Common myeloid progenitor, CD34-positive (primary cell): ENCODE data around the gene NXPE3.
A peak's percentile ranks its signal among the peaks of the same experiment; 100 is the strongest.

Source experiments
- CTCF ChIA-PET: fragments of 350-600 bp; sonication (Branson Sonifier 250); formaldehyde crosslinking; loops from one replicate; lab custom pipeline; 2021; ENCODE audit warnings: antibody characterized with exemption; lab: Charles Lee
- POLR2A ChIA-PET: fragments of 350-600 bp; sonication (Branson Sonifier 250); formaldehyde crosslinking; loops from one replicate; lab custom pipeline; 2021; ENCODE audit warnings: antibody characterized with exemption; lab: Charles Lee
- DNase-seq, 3 donors: peaks; one replicate each; pipeline versions ENCODE4 v3.0.0 to v3.0.0-alpha.2; 2013
- H3K27ac ChIP-seq, 2 experiments: 1 replicate in 1 of 2; 2 replicates in 1 of 2; pipeline ENCODE4 v1.7.0; 2013; ENCODE audit warnings: inconsistent platforms in 2 of 2, low read length in 2 of 2, mild to moderate bottlenecking in 2 of 2, low read depth in 1 of 2, moderate library complexity in 1 of 2; ENCODE audit not compliant: severe bottlenecking in 2 of 2, insufficient read depth in 1 of 2, poor library complexity in 1 of 2
- H3K27me3 ChIP-seq, 5 experiments: replicated peaks in 2 of 5; 1 replicate in 3 of 5; 2 replicates in 2 of 5; pipeline versions ENCODE4 v1.6.1 to v1.7.0; 2013; ENCODE audit warnings: low read length in 4 of 5, mild to moderate bottlenecking in 2 of 5, moderate library complexity in 2 of 5, inconsistent platforms in 1 of 5; ENCODE audit not compliant: insufficient read depth in 5 of 5, control insufficient read depth in 4 of 5
- H3K36me3 ChIP-seq, 4 experiments: 1 replicate in 2 of 4; 2 replicates in 2 of 4; pipeline versions ENCODE4 v1.6.1 to v1.7.0; 2013; ENCODE audit warnings: low read length in 3 of 4, control low read depth in 1 of 4, mild to moderate bottlenecking in 1 of 4; ENCODE audit not compliant: control insufficient read depth in 4 of 4, insufficient read depth in 4 of 4
- H3K4me1 ChIP-seq, 4 experiments: 1 replicate in 3 of 4; 2 replicates in 1 of 4; pipeline versions ENCODE4 v1.6.1 to v1.7.1; 2013; ENCODE audit warnings: low read length in 3 of 4, mild to moderate bottlenecking in 3 of 4, control low read depth in 1 of 4, inconsistent platforms in 1 of 4, moderate library complexity in 1 of 4; ENCODE audit not compliant: control insufficient read depth in 4 of 4, insufficient read depth in 4 of 4; ENCODE audit errors: control extremely low read depth in 1 of 4
- H3K4me3 ChIP-seq, 7 experiments: 1 replicate in 4 of 7; 2 replicates in 3 of 7; pipeline versions ENCODE4 v1.5.1 to v1.7.0; 2013; ENCODE audit warnings: mild to moderate bottlenecking in 7 of 7, low read length in 6 of 7, moderate library complexity in 6 of 7, inconsistent platforms in 2 of 7, low read depth in 2 of 7, control low read depth in 1 of 7; ENCODE audit not compliant: insufficient read depth in 4 of 7, control insufficient read depth in 1 of 7; ENCODE audit errors: extremely low read depth in 1 of 7
- H3K9me3 ChIP-seq, 5 experiments: 1 replicate in 4 of 5; 2 replicates in 1 of 5; pipeline versions ENCODE4 v1.6.1 to v1.7.1; 2013; ENCODE audit warnings: low read length in 4 of 5, mild to moderate bottlenecking in 2 of 5, inconsistent platforms in 1 of 5, low read depth in 1 of 5, moderate library complexity in 1 of 5; ENCODE audit not compliant: control insufficient read depth in 4 of 5, insufficient read depth in 2 of 5; ENCODE audit errors: control extremely low read depth in 1 of 5
- WGBS: methylation state at CpG from one replicate; pipeline ENCODE4 v1.1.5; 2013; ENCODE audit not compliant: insufficient coverage; 5-methylcytosine and 5-hydroxymethylcytosine counted together

The NXPE3 gene

GRCh38 chr3:101848754-101849713 is 70.0 kb downstream of the NXPE3 start, which contains the start of gene NFKBIZ:
Gene NFKBIZ, plus strand, starts transcription at chr3:101849514. Its CDS starts 115 bp downstream, at chr3:101849629.
- CTCF ChIA-PET, result interaction anchor here (0.8 to 5.1 kb wide), 10 partner anchors 10 to 380 kb away, joined by 3 to 40 read pairs (median 4); no protein-coding TSS in a partner anchor
- no peaks in the 10 kb centered on the region for H3K27me3 ChIP-seq
- H3K27ac ChIP-seq, result peak within 1 kb of the TSS; percentile 94 to 97
- peaks cover 15 to 27% (median 20%) of the 10 kb centered on the region in 4 experiments for H3K36me3 ChIP-seq
- H3K9me3 ChIP-seq, result no peaks in the 10 kb centered on the region
- POLR2A ChIA-PET, result interaction anchor here (0.6 to 2.3 kb wide), 21 partner anchors 9 to 380 kb away, joined by 3 to 37 read pairs (median 4); no protein-coding TSS in a partner anchor
- 2% methylated on average over 60 of the region's 95 CpGs for WGBS
- peak; percentile 91 to 97 (median 97) for DNase-seq
- H3K4me3 ChIP-seq, result peak within 1 kb of the TSS; percentile 89 to 100 (median 94)
- H3K4me1 ChIP-seq, result peaks cover 14 to 40% (median 24%) of the 10 kb centered on the region in 4 experiments

DNA sequence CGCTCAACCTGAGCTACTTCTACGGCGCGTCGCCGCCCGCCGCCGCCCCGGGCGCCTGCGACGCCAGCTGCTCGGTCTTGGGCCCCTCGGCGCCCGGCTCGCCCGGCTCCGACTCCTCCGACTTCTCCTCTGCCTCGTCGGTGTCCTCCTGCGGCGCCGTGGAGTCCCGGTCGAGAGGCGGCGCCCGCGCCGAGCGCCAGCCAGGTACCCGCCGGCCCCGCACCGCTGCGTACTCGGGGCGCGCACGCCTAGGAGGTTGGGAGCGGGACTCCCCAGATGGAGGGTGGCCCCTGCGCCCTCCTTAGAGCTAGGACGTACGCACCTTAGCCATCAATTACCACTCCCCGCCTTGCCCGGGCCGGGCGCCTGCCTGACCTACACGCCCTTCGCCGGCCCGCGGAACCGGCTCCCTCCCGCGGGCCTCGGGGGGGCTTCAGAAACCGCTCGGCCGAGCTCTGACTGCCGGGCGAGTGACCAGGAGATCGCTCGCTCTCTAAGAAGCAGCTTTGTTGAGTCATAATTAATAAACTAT is 70.8 kb downstream of the NXPE3 start:
- 0% methylated on average over 32 of the region's 67 CpGs for WGBS
- CTCF ChIA-PET, result interaction anchor here (0.8 to 5.1 kb wide), 9 partner anchors 11 to 379 kb away, joined by 3 to 40 read pairs (median 4); no protein-coding TSS in a partner anchor
- POLR2A ChIA-PET, result interaction anchor here (0.6 to 2.3 kb wide), 20 partner anchors 9 to 379 kb away, joined by 3 to 37 read pairs (median 4); no protein-coding TSS in a partner anchor

DNA sequence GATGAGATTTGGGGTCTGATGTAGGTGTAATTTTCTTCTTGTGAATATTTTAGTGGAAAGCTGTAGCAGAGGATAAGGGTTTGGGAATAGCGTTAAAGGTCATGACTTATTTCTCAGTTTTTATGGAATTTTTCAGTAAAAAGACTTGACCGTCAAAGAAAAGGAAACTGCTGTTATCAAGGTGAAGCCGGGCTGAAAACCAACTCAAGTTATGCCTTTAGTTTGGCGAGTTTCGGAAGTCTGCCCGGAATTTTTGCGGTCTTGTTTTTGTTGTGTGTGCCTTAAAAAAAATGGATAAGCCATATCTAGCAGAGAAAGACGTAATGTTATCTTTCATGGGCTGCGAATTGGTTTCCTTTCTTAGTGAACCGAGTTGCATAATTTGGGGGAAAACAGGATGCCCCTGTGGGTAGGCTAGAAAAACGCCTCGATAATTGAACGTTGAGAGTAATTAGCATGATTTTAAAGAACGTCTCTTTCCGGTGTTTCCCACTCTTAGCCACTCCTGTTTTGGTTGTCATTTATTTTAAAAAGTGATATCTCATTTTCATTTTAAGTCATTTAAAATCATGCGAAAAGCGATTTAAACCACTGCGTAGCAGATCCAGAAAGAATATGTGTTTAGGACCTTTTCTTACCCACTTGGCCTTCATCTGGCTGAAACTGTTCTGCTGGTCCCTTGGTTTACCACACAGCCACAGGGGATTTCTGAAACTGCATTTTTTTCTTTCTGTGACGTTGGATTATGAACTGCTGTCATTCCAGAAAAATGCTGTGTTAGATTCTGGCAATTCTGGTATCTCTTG is 71.4 kb downstream of the NXPE3 start:
- CTCF ChIA-PET, result interaction anchor here (0.9 to 5.1 kb wide), 13 partner anchors 11 to 375 kb away, joined by 3 to 40 read pairs (median 4); no protein-coding TSS in a partner anchor
- POLR2A ChIA-PET, result interaction anchor here (0.8 to 2.3 kb wide), 11 partner anchors 13 to 375 kb away, joined by 3 to 37 read pairs (median 5); no protein-coding TSS in a partner anchor
- WGBS, result under 1% methylated on average over 11 of the region's 19 CpGs
- Histone ChIP-seq H3K4me3 (peak overlapping the region; percentile 89 to 100 (median 94)), H3K27me3 (no peaks in the 10 kb centered on the region), H3K36me3 (peaks cover 25 to 41% (median 32%) of the 10 kb centered on the region in 4 experiments), H3K27ac (peak overlapping the region; percentile 94 to 97), H3K4me1 (peaks cover 14 to 50% (median 24%) of the 10 kb centered on the region in 4 experiments), H3K9me3 (no peaks in the 10 kb centered on the region)
- DNase-seq, result peak; percentile 78 to 86 (median 79)

More for the DNA sequence above, 70.8 kb downstream of the NXPE3 start:
- peaks cover 20 to 34% (median 26%) of the 10 kb centered on the region in 4 experiments for H3K36me3 ChIP-seq
- no peaks in the 10 kb centered on the region for H3K27me3 ChIP-seq
- H3K4me3 ChIP-seq, result peak overlapping the region; percentile 89 to 100 (median 94)
- peak overlapping the region; percentile 94 to 97 for H3K27ac ChIP-seq
- H3K9me3 ChIP-seq, result no peaks in the 10 kb centered on the region
- peaks cover 14 to 46% (median 24%) of the 10 kb centered on the region in 4 experiments for H3K4me1 ChIP-seq
- DNase-seq, result no peak

- ChIA-PET CTCF (interaction anchor here (0.9 to 2.7 kb wide), 11 partner anchors 11 to 373 kb away, joined by 3 to 12 read pairs (median 3); no protein-coding TSS in a partner anchor), POLR2A (interaction anchor here (0.8 to 1.2 kb wide), 3 partner anchors 13 to 374 kb away, joined by 3 to 5 read pairs (median 4); no protein-coding TSS in a partner anchor)
- Histone ChIP-seq H3K36me3 (peaks cover 28 to 48% (median 35%) of the 10 kb centered on the region in 4 experiments), H3K4me1 (peaks cover 14 to 50% (median 24%) of the 10 kb centered on the region in 4 experiments), H3K27ac (peak overlapping the region; percentile 94 to 97), H3K27me3 (no peaks in the 10 kb centered on the region), H3K9me3 (no peaks in the 10 kb centered on the region), H3K4me3 (peak overlapping the region in 6 of 7 experiments; percentile 89 to 100 (median 94))
- DNase-seq, result no peak
- WGBS, result no CpG with 5 or more reads among the region's 5 CpGs
Measured at GRCh38 chr3:101851072-101851770, 72.2 kb downstream of the NXPE3 start.

DNA sequence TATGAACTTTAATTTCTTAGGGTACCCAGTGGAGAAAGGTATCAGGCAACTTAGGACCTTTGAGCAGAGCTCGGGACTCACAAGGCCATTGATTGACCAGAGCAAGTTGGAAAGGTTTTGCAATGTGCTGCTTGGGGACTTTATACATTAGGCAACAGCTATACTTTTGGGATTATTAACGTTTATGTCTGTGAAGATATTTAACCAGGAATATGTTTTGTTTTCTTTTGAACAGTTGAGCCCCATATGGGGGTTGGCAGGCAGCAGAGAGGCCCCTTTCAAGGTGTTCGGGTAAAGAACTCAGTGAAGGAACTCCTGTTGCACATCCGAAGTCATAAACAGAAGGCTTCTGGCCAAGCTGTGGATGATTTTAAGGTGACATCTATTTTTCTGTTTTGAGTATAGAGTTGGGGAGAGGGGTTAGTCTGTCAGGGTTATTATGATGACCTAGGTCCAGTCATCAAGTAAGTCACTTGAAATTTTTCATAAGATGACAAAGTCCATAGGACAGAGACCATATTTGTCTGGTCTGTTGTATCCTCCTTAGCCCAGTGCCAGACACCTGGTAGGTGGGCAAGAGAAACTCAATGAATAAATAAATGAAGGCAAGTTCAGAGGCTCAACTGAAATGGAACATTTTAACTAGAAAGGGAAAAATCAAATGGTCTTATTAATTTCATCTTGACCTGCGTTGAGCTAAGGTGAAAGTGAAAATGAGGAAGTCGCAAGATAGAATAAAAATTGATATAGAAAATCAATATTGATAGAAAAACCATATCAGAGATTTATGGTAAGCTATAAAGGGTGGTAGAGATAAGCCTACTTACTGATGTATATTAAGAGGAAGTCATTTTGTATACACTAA is 73.1 kb downstream of the NXPE3 start:
- DNase-seq, result no peak
- Histone ChIP-seq H3K9me3 (no peaks in the 10 kb centered on the region), H3K4me3 (peak overlapping the region in 6 of 7 experiments; percentile 89 to 100 (median 94)), H3K4me1 (peaks cover 14 to 55% (median 26%) of the 10 kb centered on the region in 4 experiments), H3K27ac (peak overlapping the region; percentile 35 to 97), H3K36me3 (peaks cover 29 to 56% (median 40%) of the 10 kb centered on the region in 4 experiments), H3K27me3 (no peaks in the 10 kb centered on the region)
- WGBS, result 8% methylated on average over 4 of the region's 6 CpGs
- ChIA-PET POLR2A (interaction anchor here (0.8 to 1.2 kb wide), 3 partner anchors 14 to 373 kb away, joined by 3 to 5 read pairs (median 4); no protein-coding TSS in a partner anchor), CTCF (interaction anchor here (0.9 to 2.7 kb wide), 14 partner anchors 9 to 373 kb away, joined by 3 to 12 read pairs (median 3); no protein-coding TSS in a partner anchor)
